Upper lobe of right lung (tissue), 1 donor: ENCODE measurements around the gene DDX17. TPM values are rescaled to one million over a fixed set of nuclear protein-coding genes. Genes with fewer than 3 reads are reported as not detected.
A peak's percentile ranks its signal among the peaks of the same experiment; 100 is the strongest.

Experiments
- ATAC-seq: fragments of 200-7000 bp; cut with Tn5 transposase; one replicate; pipeline ENCODE4 v1.9.1; 2020; ENCODE audit warnings: mild to moderate bottlenecking, moderate library complexity
- DNase-seq: peaks from one replicate; pipeline ENCODE4 v3.0.0-alpha.2; 2020
- H3K27ac ChIP-seq: fragments of 200-600 bp; one replicate; pipeline ENCODE4 v1.8.0; 2022
- H3K27me3 ChIP-seq: fragments of 200-600 bp; one replicate; pipeline ENCODE4 v1.8.0; 2022; ENCODE audit warnings: mild to moderate bottlenecking
- H3K36me3 ChIP-seq: fragments of 200-600 bp; one replicate; pipeline ENCODE4 v1.8.0; 2022
- H3K4me1 ChIP-seq: fragments of 200-600 bp; one replicate; pipeline ENCODE4 v1.8.0; 2022
- H3K4me3 ChIP-seq: fragments of 200-600 bp; one replicate; pipeline ENCODE4 v1.8.0; 2022; ENCODE audit warnings: mild to moderate bottlenecking
- H3K9me3 ChIP-seq: fragments of 200-600 bp; one replicate; pipeline ENCODE4 v1.8.0; 2022
- CTCF ChIP-seq: fragments of 200-600 bp; IDR thresholded peaks from one replicate; pipeline ENCODE4 v1.8.0; 2022; ENCODE audit warnings: antibody characterized with exemption
- intact Hi-C: fragments of 100-400 bp; cut with DNase I; formaldehyde crosslinking; loops from one replicate; pipeline ENCODE4 v1.11.0; 2022
- total RNA-seq: library from RNA; stranded (reverse); fragmentation: NEBNext Ultra II Directional; extraction: Animal tissue kit (Norgen Biotek cat#: 25700); gene quantifications from one replicate; pipeline ENCODE4 v1.2.1, GENCODE V29; 2021
- donor health status: DM: no; HTN: yes; CAD: no; lungs with severe emphysema.

DDX17 gene
- total RNA-seq, 1 donor from 2014 or later: 480 TPM

GRCh38 chr22:38462960-38463784 lies 42.9 kb downstream of the DDX17 start:
- ATAC-seq (peak; percentile 4), DNase-seq (peak; percentile 68)
- no peak for TF ChIP-seq CTCF
- H3K4me1 ChIP-seq: peaks cover 8% of the 10 kb centered on the region
- intact Hi-C loops: no loop called here
- no peak overlapping the region for H3K4me3 ChIP-seq
- H3K36me3 ChIP-seq: no peaks in the 10 kb centered on the region
- no peak overlapping the region for H3K27ac ChIP-seq
- peaks cover 58% of the 10 kb centered on the region for H3K27me3 ChIP-seq
- H3K9me3 ChIP-seq: no peaks in the 10 kb centered on the region

GRCh38 chr22:38461414-38462081 lies 44.6 kb downstream of the DDX17 start:
- H3K9me3 ChIP-seq: no peaks in the 10 kb centered on the region
- no peak for TF ChIP-seq CTCF
- H3K4me3 ChIP-seq: peak overlapping the region; percentile 9
- intact Hi-C loops: no loop called here
- peak; percentile 91 for DNase-seq
- no peak overlapping the region for H3K27ac ChIP-seq
- ATAC-seq: peak; percentile 89
- H3K27me3 ChIP-seq: peaks cover 69% of the 10 kb centered on the region
- peaks cover 6% of the 10 kb centered on the region for H3K4me1 ChIP-seq
- H3K36me3 ChIP-seq: no peaks in the 10 kb centered on the region

- Histone ChIP-seq H3K27me3 (peaks cover 75% of the 10 kb centered on the region), H3K4me3 (no peak overlapping the region), H3K27ac (no peak overlapping the region), H3K9me3 (no peaks in the 10 kb centered on the region), H3K36me3 (no peaks in the 10 kb centered on the region), H3K4me1 (peaks cover 6% of the 10 kb centered on the region)
- intact Hi-C loops: no loop called here
- ATAC-seq (peak; percentile 7), DNase-seq (no peak)
- TF ChIP-seq CTCF: no peak
Observed at GRCh38 chr22:38461057-38461413, 45.1 kb downstream of the DDX17 start.

- TF ChIP-seq CTCF: no peak
- DNase-seq: no peak
- Histone ChIP-seq H3K27me3 (peaks cover 77% of the 10 kb centered on the region), H3K9me3 (no peaks in the 10 kb centered on the region), H3K4me3 (no peak overlapping the region), H3K4me1 (peaks cover 6% of the 10 kb centered on the region), H3K36me3 (no peaks in the 10 kb centered on the region), H3K27ac (no peak overlapping the region)
- ATAC-seq: no peak
- intact Hi-C loops: no loop called here
Observed at GRCh38 chr22:38460426-38460840, 45.7 kb downstream of the DDX17 start.

- Histone ChIP-seq H3K9me3 (no peaks in the 10 kb centered on the region), H3K36me3 (no peaks in the 10 kb centered on the region), H3K27ac (no peak overlapping the region), H3K4me3 (no peak overlapping the region), H3K4me1 (peaks cover 6% of the 10 kb centered on the region), H3K27me3 (peaks cover 67% of the 10 kb centered on the region)
- ATAC-seq: no peak
- DNase-seq: no peak
- intact Hi-C loops: no loop called here
- no peak for TF ChIP-seq CTCF
Observed at GRCh38 chr22:38456841-38457699, 49.0 kb downstream of the DDX17 start.
